Lower lobe of right lung (tissue), 2 donors: Measurements from ENCODE around the gene ADAMTS8. TPM values are rescaled to one million over a fixed set of nuclear protein-coding genes. Genes with fewer than 3 reads are reported as not detected.

Source experiments
- ATAC-seq, 2 donors: fragments of 200-7000 bp; cut with Tn5 transposase; one replicate each; pipeline ENCODE4 v1.9.1; 2020 to 2022; ENCODE audit warnings: mild to moderate bottlenecking in 2 of 2, moderate library complexity in 2 of 2
- DNase-seq: peaks from one replicate; pipeline ENCODE4 v3.0.0-alpha.2; 2020
- H3K27ac ChIP-seq: fragments of 200-600 bp; one replicate; pipeline ENCODE4 v1.8.0; 2022
- H3K27me3 ChIP-seq: fragments of 200-600 bp; one replicate; pipeline ENCODE4 v1.8.0; 2022; ENCODE audit warnings: low read depth
- H3K36me3 ChIP-seq: fragments of 200-600 bp; one replicate; pipeline ENCODE4 v1.8.0; 2022; ENCODE audit warnings: mild to moderate bottlenecking
- H3K4me1 ChIP-seq: fragments of 200-600 bp; one replicate; pipeline ENCODE4 v1.8.0; 2022
- H3K4me3 ChIP-seq: fragments of 200-600 bp; one replicate; pipeline ENCODE4 v1.8.0; 2022; ENCODE audit warnings: mild to moderate bottlenecking
- H3K9me3 ChIP-seq: fragments of 200-600 bp; one replicate; pipeline ENCODE4 v1.8.0; 2022
- intact Hi-C: fragments of 100-400 bp; cut with DNase I; formaldehyde crosslinking; loops from one replicate; pipeline ENCODE4 v1.11.0; 2022
- total RNA-seq: library from RNA; stranded (reverse); fragmentation: NEBNext Ultra II Directional; extraction: Animal tissue kit (Norgen Biotek cat#: 25700); gene quantifications from one replicate; pipeline ENCODE4 v1.2.1, GENCODE V29; 2021
- TF ChIP-seq, protein P1 (sequence below): fragments of 200-600 bp; IDR thresholded peaks from one replicate; pipeline ENCODE4 v1.8.0; 2022; ENCODE audit warnings: antibody characterized with exemption, mild to moderate bottlenecking
- donor health status: DM: no; HTN: yes; CAD: no; lungs with severe emphysema.

Gene ADAMTS8
- total RNA-seq, 1 donor from 2014 or later = 23.0 TPM

GRCh38 chr11:130462931-130463330 lies 34.5 kb upstream of the ADAMTS8 start:
- Histone ChIP-seq H3K27ac (no peak overlapping the region), H3K27me3 (no peaks in the 10 kb centered on the region), H3K9me3 (no peaks in the 10 kb centered on the region), H3K36me3 (peaks cover 40% of the 10 kb centered on the region), H3K4me1 (no peaks in the 10 kb centered on the region), H3K4me3 (no peak overlapping the region)
- DNase-seq (no peak), ATAC-seq (no peak)
- TF ChIP-seq, protein P1, sequence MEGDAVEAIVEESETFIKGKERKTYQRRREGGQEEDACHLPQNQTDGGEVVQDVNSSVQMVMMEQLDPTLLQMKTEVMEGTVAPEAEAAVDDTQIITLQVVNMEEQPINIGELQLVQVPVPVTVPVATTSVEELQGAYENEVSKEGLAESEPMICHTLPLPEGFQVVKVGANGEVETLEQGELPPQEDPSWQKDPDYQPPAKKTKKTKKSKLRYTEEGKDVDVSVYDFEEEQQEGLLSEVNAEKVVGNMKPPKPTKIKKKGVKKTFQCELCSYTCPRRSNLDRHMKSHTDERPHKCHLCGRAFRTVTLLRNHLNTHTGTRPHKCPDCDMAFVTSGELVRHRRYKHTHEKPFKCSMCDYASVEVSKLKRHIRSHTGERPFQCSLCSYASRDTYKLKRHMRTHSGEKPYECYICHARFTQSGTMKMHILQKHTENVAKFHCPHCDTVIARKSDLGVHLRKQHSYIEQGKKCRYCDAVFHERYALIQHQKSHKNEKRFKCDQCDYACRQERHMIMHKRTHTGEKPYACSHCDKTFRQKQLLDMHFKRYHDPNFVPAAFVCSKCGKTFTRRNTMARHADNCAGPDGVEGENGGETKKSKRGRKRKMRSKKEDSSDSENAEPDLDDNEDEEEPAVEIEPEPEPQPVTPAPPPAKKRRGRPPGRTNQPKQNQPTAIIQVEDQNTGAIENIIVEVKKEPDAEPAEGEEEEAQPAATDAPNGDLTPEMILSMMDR = no peak
- intact Hi-C loops = no loop called here

DNA sequence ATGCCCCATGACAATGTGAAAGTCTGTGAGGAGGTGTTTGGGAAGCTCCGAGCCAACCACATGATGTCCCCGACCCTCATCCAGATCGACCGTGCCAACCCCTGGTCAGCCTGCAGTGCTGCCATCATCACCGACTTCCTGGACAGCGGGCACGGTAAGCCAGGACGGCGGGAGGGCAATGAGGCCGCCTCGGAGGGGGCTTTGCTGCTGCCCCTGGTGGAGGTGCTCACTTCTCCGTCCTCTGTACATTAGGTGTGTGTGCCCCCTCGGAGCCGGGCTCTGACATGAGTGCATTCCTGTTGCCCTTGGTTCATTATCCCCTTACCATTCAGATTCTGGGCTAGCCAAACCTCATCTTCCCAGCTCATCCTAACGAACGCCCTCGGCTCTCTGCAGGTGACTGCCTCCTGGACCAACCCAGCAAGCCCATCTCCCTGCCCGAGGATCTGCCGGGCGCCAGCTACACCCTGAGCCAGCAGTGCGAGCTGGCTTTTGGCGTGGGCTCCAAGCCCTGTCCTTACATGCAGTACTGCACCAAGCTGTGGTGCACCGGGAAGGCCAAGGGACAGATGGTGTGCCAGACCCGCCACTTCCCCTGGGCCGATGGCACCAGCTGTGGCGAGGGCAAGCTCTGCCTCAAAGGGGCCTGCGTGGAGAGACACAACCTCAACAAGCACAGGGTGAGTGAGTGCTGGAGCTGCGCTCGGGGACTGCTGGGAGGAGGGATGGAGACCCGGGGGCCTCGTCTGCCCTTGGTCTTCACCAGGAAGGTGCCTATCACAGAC lies 33.9 kb upstream of the ADAMTS8 start:
- no peaks in the 10 kb centered on the region for H3K9me3 ChIP-seq
- no peaks in the 10 kb centered on the region for H3K27me3 ChIP-seq
- no peak for ATAC-seq
- TF ChIP-seq, protein P1 = no peak
- no peak overlapping the region for H3K27ac ChIP-seq
- peaks cover 40% of the 10 kb centered on the region for H3K36me3 ChIP-seq
- no peak for DNase-seq
- no peak overlapping the region for H3K4me3 ChIP-seq
- intact Hi-C loops = no loop called here
- no peaks in the 10 kb centered on the region for H3K4me1 ChIP-seq

GRCh38 chr11:130459521-130459920 lies 31.1 kb upstream of the ADAMTS8 start:
- intact Hi-C loops = no loop called here
- no peak for ATAC-seq
- TF ChIP-seq, protein P1 = no peak
- H3K27ac ChIP-seq = no peak overlapping the region
- no peaks in the 10 kb centered on the region for H3K9me3 ChIP-seq
- H3K4me1 ChIP-seq = peaks cover 14% of the 10 kb centered on the region
- DNase-seq = no peak
- peaks cover 8% of the 10 kb centered on the region for H3K27me3 ChIP-seq
- H3K36me3 ChIP-seq = peaks cover 26% of the 10 kb centered on the region
- no peak overlapping the region for H3K4me3 ChIP-seq

GRCh38 chr11:130458410-130458729 lies 30.0 kb upstream of the ADAMTS8 start:
- DNase-seq (no peak), ATAC-seq (no peak)
- Histone ChIP-seq H3K27ac (no peak overlapping the region), H3K36me3 (peaks cover 20% of the 10 kb centered on the region), H3K27me3 (peaks cover 8% of the 10 kb centered on the region), H3K4me3 (no peak overlapping the region), H3K9me3 (no peaks in the 10 kb centered on the region), H3K4me1 (peaks cover 16% of the 10 kb centered on the region)
- TF ChIP-seq, protein P1 = no peak
- intact Hi-C loops = no loop called here

DNA sequence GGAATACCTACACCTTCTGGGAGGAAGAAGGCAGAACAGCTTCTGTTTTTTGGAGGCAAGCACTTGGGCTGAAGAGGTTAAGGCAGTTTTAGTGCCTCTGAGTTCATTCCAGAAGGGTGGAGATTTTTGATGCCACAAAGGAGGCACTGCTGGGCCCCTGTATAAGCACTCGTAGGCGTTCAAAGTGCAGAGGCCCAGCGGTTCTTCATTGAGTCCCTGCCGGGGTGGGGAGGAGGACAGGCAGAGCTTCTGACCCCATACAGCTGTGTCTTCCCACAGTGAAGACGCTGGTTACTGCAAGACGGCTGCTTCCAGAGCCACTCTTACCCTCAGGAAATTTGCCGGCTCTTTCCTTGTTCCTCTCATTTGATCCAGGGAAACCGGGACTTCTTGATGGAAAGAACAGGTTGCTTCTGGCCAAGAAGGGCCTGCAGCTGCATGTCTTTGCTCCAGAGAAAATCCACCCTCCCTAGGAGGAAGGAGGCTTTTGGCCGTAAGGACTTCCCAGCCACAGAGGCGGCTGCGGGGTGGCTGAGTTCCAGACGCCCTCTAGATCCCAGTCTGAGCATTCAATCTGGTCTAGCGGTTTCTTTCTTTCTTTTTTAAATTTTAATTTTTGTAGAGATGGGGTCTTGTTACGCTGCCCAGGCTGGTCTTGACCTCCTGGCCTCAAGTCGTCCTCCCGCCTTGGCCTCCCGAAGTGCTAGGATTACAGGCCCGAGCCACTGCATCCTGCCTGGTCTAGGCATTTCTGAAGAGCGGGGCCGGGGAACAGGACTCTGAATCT lies 29.4 kb upstream of the ADAMTS8 start:
- Histone ChIP-seq H3K9me3 (no peaks in the 10 kb centered on the region), H3K36me3 (peaks cover 15% of the 10 kb centered on the region), H3K4me1 (peaks cover 19% of the 10 kb centered on the region), H3K4me3 (no peak overlapping the region), H3K27me3 (peaks cover 8% of the 10 kb centered on the region), H3K27ac (peak overlapping the region; percentile 24)
- DNase-seq = no peak
- intact Hi-C loops = no loop called here
- TF ChIP-seq, protein P1 = no peak
- ATAC-seq = no peak
